Sigmoid colon (tissue), 7 donors: Measurements from ENCODE around the gene ZAP70. TPM values are rescaled to one million over a fixed set of nuclear protein-coding genes. Genes with fewer than 3 reads are reported as not detected.
A peak's percentile ranks its signal among the peaks of the same experiment; 100 is the strongest.

Experiments
- DNase-seq: peaks from one replicate; pipeline ENCODE4 v3.0.0-alpha.2; 2019
- H3K27ac ChIP-seq, 4 donors: fragments of 200-600 bp; sonication (generic); one replicate each; pipeline ENCODE4 v1.5.1; 2016 to 2019; ENCODE audit warnings: mild to moderate bottlenecking in 1 of 4
- H3K27me3 ChIP-seq, 3 donors: fragments of 200-600 bp; sonication (generic); one replicate each; pipeline ENCODE4 v1.5.1; 2019; ENCODE audit warnings: mild to moderate bottlenecking in 1 of 3
- H3K36me3 ChIP-seq, 4 donors: fragments of 200-600 bp; sonication (generic); one replicate each; pipeline ENCODE4 v1.5.1; 2016 to 2019
- H3K4me1 ChIP-seq, 4 donors: fragments of 200-600 bp; sonication (generic); one replicate each; pipeline ENCODE4 v1.5.1; 2017 to 2019
- H3K4me3 ChIP-seq, 4 donors: fragments of 200-600 bp; sonication (generic); one replicate each; pipeline ENCODE4 v1.5.1; 2017 to 2019; ENCODE audit warnings: mild to moderate bottlenecking in 2 of 4, moderate library complexity in 1 of 4
- H3K9me3 ChIP-seq, 4 donors: fragments of 200-600 bp in 3 of 4; sonication (generic) in 3 of 4; one replicate each; pipeline versions ENCODE4 v1.5.1 to v1.6.1; 2013 to 2019
- EP300 ChIP-seq, 4 donors: sonication (generic); formaldehyde crosslinking; IDR thresholded peaks; one replicate each; pipeline ENCODE4 v1.6.1; 2017; ENCODE audit warnings: antibody characterized with exemption in 4 of 4
- POLR2A ChIP-seq, 2 donors: fragments of 450-650 bp; IDR thresholded peaks; one replicate each; pipeline ENCODE4 v1.6.1; 2016; ENCODE audit warnings: antibody characterized with exemption in 2 of 2, mild to moderate bottlenecking in 2 of 2, moderate library complexity in 2 of 2
- POLR2AphosphoS5 ChIP-seq, 4 donors: sonication (generic); formaldehyde crosslinking; IDR thresholded peaks; one replicate each; pipeline ENCODE4 v1.6.1; 2017; ENCODE audit warnings: antibody characterized with exemption in 4 of 4
- WGBS, 2 donors: extraction: QIAGEN DNeasy Blood & Tissue Kit; methylation state at CpG; one replicate each; pipeline ENCODE4 v1.1.7; 2013; 5-methylcytosine and 5-hydroxymethylcytosine counted together
- intact Hi-C: fragments of 100-400 bp; cut with DNase I; formaldehyde crosslinking; loops from one replicate; pipeline ENCODE4 v1.15.1; 2023
- polyA plus RNA-seq, 3 donors: library from polyadenylated mRNA; stranded (reverse); fragments of 200-250 nt; gene quantifications; one replicate each; pipeline ENCODE4 v1.2.3, GENCODE V29; 2013
- total RNA-seq, 4 donors: library from RNA; depleted of rRNA; stranded (reverse); fragments of >200 nt; gene quantifications; one replicate each; pipeline ENCODE4 v1.1.0, GENCODE V29; 2016
- TF ChIP-seq, protein P1 (sequence below), 4 experiments: fragments of 450-650 bp in 3 of 4; fragments of 200-600 bp in 1 of 4; IDR thresholded peaks; one replicate each; pipeline ENCODE4 v1.5.1; 2016 to 2019; ENCODE audit warnings: antibody characterized with exemption in 4 of 4, mild to moderate bottlenecking in 3 of 4, moderate library complexity in 2 of 4
- donor health status: healthy with polysubstance abuse.
- donor health status: Bipolar disorder and iron deficiency.
- donor health status: healthy.

Gene ZAP70
- total and polyA plus RNA-seq, 7 donors, result 1.3 to 28.0 (median 2.5) TPM; not detected in 2

DNA sequence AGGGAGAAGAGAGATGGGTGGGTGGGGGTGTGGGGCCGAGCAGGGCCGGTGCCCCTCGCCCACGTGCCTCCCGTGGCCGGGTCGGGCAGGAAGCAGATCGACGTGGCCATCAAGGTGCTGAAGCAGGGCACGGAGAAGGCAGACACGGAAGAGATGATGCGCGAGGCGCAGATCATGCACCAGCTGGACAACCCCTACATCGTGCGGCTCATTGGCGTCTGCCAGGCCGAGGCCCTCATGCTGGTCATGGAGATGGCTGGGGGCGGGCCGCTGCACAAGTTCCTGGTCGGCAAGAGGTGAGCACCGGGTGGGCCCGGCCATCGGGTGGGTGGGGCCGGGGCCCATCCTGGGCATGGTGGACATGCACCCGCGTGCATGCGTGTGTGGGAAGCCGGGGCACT lies 21.8 kb downstream of the ZAP70 start:
- no peak overlapping the region for H3K27ac ChIP-seq
- H3K9me3 ChIP-seq, result peaks cover 1 to 3% (median 3%) of the 10 kb centered on the region in 4 donors
- H3K4me1 ChIP-seq, result no peaks in the 10 kb centered on the region
- WGBS, 2 donors, result 96 to 97% methylated on average over 29 of the region's 29 CpGs
- TF ChIP-seq POLR2A (IDR thresholded peaks at IDR 0.05), result no peak
- TF ChIP-seq EP300 (IDR thresholded peaks at IDR 0.05), result no peak
- TF ChIP-seq, protein P1, sequence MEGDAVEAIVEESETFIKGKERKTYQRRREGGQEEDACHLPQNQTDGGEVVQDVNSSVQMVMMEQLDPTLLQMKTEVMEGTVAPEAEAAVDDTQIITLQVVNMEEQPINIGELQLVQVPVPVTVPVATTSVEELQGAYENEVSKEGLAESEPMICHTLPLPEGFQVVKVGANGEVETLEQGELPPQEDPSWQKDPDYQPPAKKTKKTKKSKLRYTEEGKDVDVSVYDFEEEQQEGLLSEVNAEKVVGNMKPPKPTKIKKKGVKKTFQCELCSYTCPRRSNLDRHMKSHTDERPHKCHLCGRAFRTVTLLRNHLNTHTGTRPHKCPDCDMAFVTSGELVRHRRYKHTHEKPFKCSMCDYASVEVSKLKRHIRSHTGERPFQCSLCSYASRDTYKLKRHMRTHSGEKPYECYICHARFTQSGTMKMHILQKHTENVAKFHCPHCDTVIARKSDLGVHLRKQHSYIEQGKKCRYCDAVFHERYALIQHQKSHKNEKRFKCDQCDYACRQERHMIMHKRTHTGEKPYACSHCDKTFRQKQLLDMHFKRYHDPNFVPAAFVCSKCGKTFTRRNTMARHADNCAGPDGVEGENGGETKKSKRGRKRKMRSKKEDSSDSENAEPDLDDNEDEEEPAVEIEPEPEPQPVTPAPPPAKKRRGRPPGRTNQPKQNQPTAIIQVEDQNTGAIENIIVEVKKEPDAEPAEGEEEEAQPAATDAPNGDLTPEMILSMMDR (IDR thresholded peaks at IDR 0.05), result no peak
- no peak for TF ChIP-seq POLR2AphosphoS5 (IDR thresholded peaks at IDR 0.05)
- no peak overlapping the region for H3K4me3 ChIP-seq
- no peaks in the 10 kb centered on the region for H3K27me3 ChIP-seq
- DNase-seq, result no peak
- intact Hi-C loops, result no loop called here
- no peaks in the 10 kb centered on the region for H3K36me3 ChIP-seq

DNA sequence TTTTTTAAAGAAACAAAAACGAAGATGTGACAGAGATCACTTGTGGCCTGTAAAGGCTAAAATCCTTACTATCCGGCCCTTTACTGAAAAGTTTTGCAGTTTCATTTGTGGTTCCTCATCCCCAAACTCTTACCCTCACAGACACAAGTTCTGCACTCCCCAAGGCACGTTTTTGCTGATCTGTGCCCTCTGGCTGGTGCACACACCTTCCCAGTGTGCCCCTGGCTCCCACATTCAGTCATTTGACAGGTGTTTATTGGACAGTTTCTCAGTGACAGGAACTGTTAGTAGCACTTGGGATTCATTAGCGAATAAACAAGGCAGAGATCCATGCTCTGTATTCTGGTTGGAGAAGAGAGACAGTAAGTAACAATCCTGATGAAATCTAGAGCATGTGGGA lies 22.8 kb downstream of the ZAP70 start:
- no peak overlapping the region for H3K27ac ChIP-seq
- 66 to 73% methylated on average over 4 of the region's 4 CpGs for whole genome bisulfite sequencing, 2 donors
- H3K36me3 ChIP-seq, result no peaks in the 10 kb centered on the region
- H3K4me1 ChIP-seq, result no peaks in the 10 kb centered on the region
- no peaks in the 10 kb centered on the region for H3K9me3 ChIP-seq
- no peak overlapping the region for H3K4me3 ChIP-seq
- H3K27me3 ChIP-seq, result no peaks in the 10 kb centered on the region
- TF ChIP-seq EP300 (IDR thresholded peaks at IDR 0.05) (no peak), POLR2AphosphoS5 (IDR thresholded peaks at IDR 0.05) (no peak), POLR2A (IDR thresholded peaks at IDR 0.05) (no peak)
- TF ChIP-seq, protein P1 (IDR thresholded peaks at IDR 0.05), result no peak
- intact Hi-C loops, result no loop called here
- DNase-seq, result no peak

DNA sequence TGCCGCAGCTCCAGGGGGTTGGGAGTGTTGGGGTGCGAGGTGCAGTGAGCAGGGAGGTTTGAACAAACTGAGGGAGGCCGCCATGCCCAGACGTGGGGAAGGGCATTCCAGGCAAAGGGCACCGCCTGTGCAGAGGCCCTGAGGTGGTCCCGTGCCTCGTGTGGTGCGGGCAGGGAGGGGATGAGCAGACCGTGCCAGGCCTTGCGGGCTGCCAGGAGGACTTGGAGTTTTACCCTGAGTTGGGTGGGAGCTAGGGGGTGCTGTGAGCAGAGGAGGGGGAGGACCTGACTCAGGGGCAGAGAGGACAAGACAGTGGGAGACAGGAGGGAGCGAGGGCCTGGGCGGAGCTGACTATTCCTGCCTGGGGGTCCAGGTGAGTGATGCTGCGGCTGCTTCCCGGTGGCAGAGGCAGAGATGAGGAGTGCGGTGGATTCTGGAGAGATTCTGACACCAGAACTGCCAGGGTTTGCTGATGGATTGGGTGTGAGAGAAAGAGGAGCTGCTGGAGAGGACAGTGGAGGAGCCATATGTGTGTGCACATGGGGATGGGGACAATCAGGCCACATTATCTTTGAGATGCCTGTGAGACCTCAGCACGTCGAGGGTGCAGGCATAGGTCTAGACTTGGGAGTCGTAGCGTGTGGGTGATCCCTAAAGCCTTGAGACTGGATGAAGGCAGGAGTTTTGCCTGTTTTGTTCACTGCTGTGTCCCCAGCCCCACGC lies 23.4 kb downstream of the ZAP70 start:
- Histone ChIP-seq H3K9me3 (no peaks in the 10 kb centered on the region), H3K27ac (no peak overlapping the region), H3K4me3 (no peak overlapping the region), H3K4me1 (no peaks in the 10 kb centered on the region), H3K36me3 (no peaks in the 10 kb centered on the region), H3K27me3 (no peaks in the 10 kb centered on the region)
- TF ChIP-seq, protein P1 (IDR thresholded peaks at IDR 0.05), result no peak
- no peak for TF ChIP-seq POLR2AphosphoS5 (IDR thresholded peaks at IDR 0.05)
- TF ChIP-seq POLR2A (IDR thresholded peaks at IDR 0.05), result no peak
- TF ChIP-seq EP300 (IDR thresholded peaks at IDR 0.05), result no peak
- no peak for DNase-seq
- intact Hi-C loops, result no loop called here
- WGBS, 2 donors, result 85 to 91% methylated on average over 20 of the region's 20 CpGs

DNA sequence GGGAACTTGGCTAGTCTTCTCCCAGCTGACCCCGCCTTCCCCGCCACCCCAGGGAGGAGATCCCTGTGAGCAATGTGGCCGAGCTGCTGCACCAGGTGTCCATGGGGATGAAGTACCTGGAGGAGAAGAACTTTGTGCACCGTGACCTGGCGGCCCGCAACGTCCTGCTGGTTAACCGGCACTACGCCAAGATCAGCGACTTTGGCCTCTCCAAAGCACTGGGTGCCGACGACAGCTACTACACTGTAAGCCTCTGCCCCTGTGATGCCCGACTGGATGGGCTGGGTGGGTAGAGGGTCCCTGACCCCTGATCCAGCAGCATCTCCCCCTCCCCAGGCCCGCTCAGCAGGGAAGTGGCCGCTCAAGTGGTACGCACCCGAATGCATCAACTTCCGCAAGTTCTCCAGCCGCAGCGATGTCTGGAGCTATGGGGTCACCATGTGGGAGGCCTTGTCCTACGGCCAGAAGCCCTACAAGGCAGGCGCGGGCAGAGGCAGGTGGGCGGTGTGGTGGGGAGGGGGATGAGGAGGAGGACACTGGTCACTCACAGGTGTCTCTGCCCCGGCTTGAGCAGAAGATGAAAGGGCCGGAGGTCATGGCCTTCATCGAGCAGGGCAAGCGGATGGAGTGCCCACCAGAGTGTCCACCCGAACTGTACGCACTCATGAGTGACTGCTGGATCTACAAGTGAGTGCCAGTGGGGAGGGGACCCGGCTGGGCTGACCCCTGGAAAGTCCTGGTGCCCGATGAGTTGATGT lies 24.2 kb downstream of the ZAP70 start:
- Histone ChIP-seq H3K9me3 (no peaks in the 10 kb centered on the region), H3K36me3 (no peaks in the 10 kb centered on the region), H3K27me3 (no peaks in the 10 kb centered on the region), H3K27ac (no peak overlapping the region), H3K4me3 (no peak overlapping the region), H3K4me1 (no peaks in the 10 kb centered on the region)
- TF ChIP-seq POLR2AphosphoS5 (IDR thresholded peaks at IDR 0.05), result no peak
- TF ChIP-seq, protein P1 (IDR thresholded peaks at IDR 0.05), result no peak
- WGBS, 2 donors, result 90 to 94% methylated on average over 32 of the region's 32 CpGs
- intact Hi-C loops, result no loop called here
- DNase-seq, result peak; percentile 63
